GM23338 (cell line): ENCODE results near the gene VAPB. TPM values are rescaled to one million over a fixed set of nuclear protein-coding genes. Genes with fewer than 3 reads are reported as not detected.

ENCODE experiments used
- ATAC-seq: fragments of 200-7000 bp; cut with Tn5 transposase; 3 replicates; pipeline ENCODE4 v1.9.1; 2020
- DNase-seq: peaks from one replicate; pipeline ENCODE4 v3.0.0-alpha.2; 2015; ENCODE audit warnings: low spot score
- H2AFZ ChIP-seq: fragments of 200-600 bp; sonication (generic); 2 replicates; pipeline ENCODE4 v1.8.0; 2016; ENCODE audit warnings: antibody characterized with exemption, mild to moderate bottlenecking, moderate library complexity
- H3F3A ChIP-seq: fragments of 200-600 bp; sonication (generic); replicated peaks from 2 replicates; pipeline ENCODE4 v1.8.0; 2017; ENCODE audit warnings: antibody characterized with exemption, mixed run types, low read depth
- H3K27ac ChIP-seq: fragments of 200-600 bp; sonication (generic); 2 replicates; pipeline ENCODE4 v1.6.1; 2016; ENCODE audit warnings: low read depth
- H3K27me3 ChIP-seq: fragments of 200-600 bp; sonication (generic); 2 replicates; pipeline ENCODE4 v1.8.0; 2016; ENCODE audit warnings: mild to moderate bottlenecking, mixed run types, moderate library complexity; ENCODE audit not compliant: insufficient read depth
- H3K36me3 ChIP-seq: fragments of 200-600 bp; sonication (generic); 2 replicates; pipeline ENCODE4 v1.8.0; 2016; ENCODE audit warnings: mild to moderate bottlenecking; ENCODE audit not compliant: insufficient read depth
- H3K4me1 ChIP-seq: fragments of 200-600 bp; sonication (generic); 2 replicates; pipeline ENCODE4 v1.8.0; 2016; ENCODE audit warnings: mild to moderate bottlenecking, moderate library complexity; ENCODE audit not compliant: insufficient read depth
- H3K4me2 ChIP-seq: fragments of 200-600 bp; sonication (generic); 2 replicates; pipeline ENCODE4 v1.7.1; 2017; ENCODE audit warnings: mixed run types
- H3K4me3 ChIP-seq: fragments of 200-600 bp; sonication (generic); 2 replicates; pipeline ENCODE4 v1.6.1; 2016; ENCODE audit warnings: mixed run types
- H3K79me2 ChIP-seq: fragments of 200-600 bp; sonication (generic); replicated peaks from 2 replicates; pipeline ENCODE4 v1.8.0; 2017; ENCODE audit warnings: mild to moderate bottlenecking; ENCODE audit not compliant: insufficient read depth
- H3K9me2 ChIP-seq: fragments of 200-600 bp; sonication (generic); 2 replicates; pipeline ENCODE4 v1.8.0; 2017; ENCODE audit not compliant: insufficient read depth
- H4K20me1 ChIP-seq: fragments of 200-600 bp; sonication (generic); replicated peaks from 2 replicates; pipeline ENCODE4 v1.8.0; 2017; ENCODE audit warnings: mild to moderate bottlenecking; ENCODE audit not compliant: insufficient read depth
- H3K27ac Mint-ChIP-seq: 2 replicates; pipeline ENCODE4 v1.8.0; 2020; ENCODE audit warnings: inconsistent platforms, mild to moderate bottlenecking, moderate library complexity, mixed read lengths
- H3K27me3 Mint-ChIP-seq: 3 replicates; pipeline ENCODE4 v1.8.0; 2022; ENCODE audit warnings: low read depth, mild to moderate bottlenecking, moderate library complexity, mixed read lengths, inconsistent platforms; ENCODE audit not compliant: insufficient read depth, poor library complexity
- H3K36me3 Mint-ChIP-seq: 3 replicates; pipeline ENCODE4 v1.8.0; 2021; ENCODE audit warnings: low read depth, mild to moderate bottlenecking, inconsistent platforms, moderate library complexity, mixed read lengths
- H3K4me1 Mint-ChIP-seq: 3 replicates; pipeline ENCODE4 v1.8.0; 2020; ENCODE audit warnings: mild to moderate bottlenecking, inconsistent platforms, mixed read lengths
- H3K4me3 Mint-ChIP-seq: 3 replicates; pipeline ENCODE4 v1.8.0; 2021; ENCODE audit warnings: moderate library complexity, mild to moderate bottlenecking, inconsistent platforms, mixed read lengths
- H3K9me3 Mint-ChIP-seq: 3 replicates; pipeline ENCODE4 v1.8.0; 2020; ENCODE audit warnings: moderate library complexity, mild to moderate bottlenecking, inconsistent platforms, mixed read lengths
- CTCF ChIP-seq, 2 experiments: fragments of 200-600 bp in 1 of 2; sonication (generic) in 1 of 2; conservative IDR thresholded peaks; 2 replicates each; pipeline versions ENCODE4 v1.5.1 to v1.6.1; 2016 to 2017; ENCODE audit warnings: antibody characterized with exemption in 2 of 2, low read depth in 2 of 2, mild to moderate bottlenecking in 2 of 2, moderate library complexity in 1 of 2
- ETS1 ChIP-seq: IDR thresholded peaks from 2 replicates; pipeline ENCODE4 v1.6.1; 2016; ENCODE audit warnings: antibody characterized with exemption
- EZH2 ChIP-seq: fragments of 200-600 bp; sonication (generic); IDR thresholded peaks from one replicate; pipeline ENCODE4 v1.8.0; 2017; ENCODE audit warnings: antibody characterized with exemption, mild to moderate bottlenecking, low read depth; ENCODE audit not compliant: unreplicated experiment
- EZH2phosphoT487 ChIP-seq: fragments of 200-600 bp; sonication (generic); IDR thresholded peaks from one replicate; pipeline ENCODE4 v1.8.1; 2018; ENCODE audit warnings: antibody characterized with exemption; ENCODE audit not compliant: unreplicated experiment
- JUNB ChIP-seq: IDR thresholded peaks from one replicate; pipeline ENCODE4 v1.6.1; 2016; ENCODE audit warnings: antibody characterized with exemption; ENCODE audit not compliant: unreplicated experiment
- POLR2AphosphoS5 ChIP-seq: IDR thresholded peaks from 2 replicates; pipeline ENCODE4 v1.6.1; 2016; ENCODE audit warnings: antibody characterized with exemption, low read depth
- ZNF114 ChIP-seq: fragments of 250-450 bp; sonication (Bioruptor Pico); IDR thresholded peaks from 2 replicates; pipeline ENCODE4 v1.5.0; 2020; ENCODE audit warnings: mild to moderate bottlenecking, moderate library complexity
- ZNF462 ChIP-seq: fragments of 250-450 bp; sonication (Bioruptor Pico); IDR thresholded peaks from 2 replicates; pipeline ENCODE4 v1.5.0; 2020; ENCODE audit warnings: mild to moderate bottlenecking, moderate library complexity
- polyA plus RNA-seq: library from polyadenylated mRNA; unstranded; fragments of >200 nt; fragmentation: Nextera tagmentation; extraction: Ambion mirVana; gene quantifications from 2 replicates; pipeline ENCODE4 v1.2.1, GENCODE V29; 2016
- total RNA-seq: library from RNA; depleted of rRNA; stranded (reverse); fragments of >200 nt; shearing (Covaris generic); gene quantifications from 2 replicates; pipeline ENCODE4 v1.2.3, GENCODE V29; 2014

The VAPB gene
- total and polyA plus RNA-seq, 2 experiments from 2014 or later = 18.8 to 22.9 TPM

GRCh38 chr20:58362970-58363369 lies 26.1 kb upstream of the VAPB start:
- no peak overlapping the region for H3K4me3 Mint-ChIP-seq
- H2AFZ ChIP-seq = no peak overlapping the region
- no peak for ATAC-seq

GRCh38 chr20:58366866-58367265 lies 22.2 kb upstream of the VAPB start:
- H3K9me3 Mint-ChIP-seq = no peaks in the 10 kb centered on the region
- no peaks in the 10 kb centered on the region for H3K27me3 Mint-ChIP-seq
- H3K27ac Mint-ChIP-seq = no peak overlapping the region
- Histone ChIP-seq H3K4me2 (no peak overlapping the region), H3K79me2 (no peaks in the 10 kb centered on the region), H2AFZ (no peak overlapping the region), H3K4me1 (peaks cover 3% of the 10 kb centered on the region), H3F3A (no peaks in the 10 kb centered on the region), H3K27ac (peak overlapping the region; percentile 57; the same call in 1 of the 2 replicates), H3K4me3 (no peak overlapping the region), H3K9me2 (no peaks in the 10 kb centered on the region), H3K36me3 (no peaks in the 10 kb centered on the region), H3K27me3 (no peaks in the 10 kb centered on the region), H4K20me1 (no peaks in the 10 kb centered on the region)
- TF ChIP-seq JUNB (no peak), EZH2phosphoT487 (no peak), ETS1 (no peak), CTCF (conservative IDR thresholded peaks at IDR 0.05; ENCODE audit: low read depth in 2 of 2) (no peak), POLR2AphosphoS5 (no peak), ZNF462 (CRISPR knock-in tag) (no peak)
- H3K4me3 Mint-ChIP-seq = no peak overlapping the region
- H3K4me1 Mint-ChIP-seq = peaks cover 7% of the 10 kb centered on the region
- no peak for ATAC-seq
- DNase-seq = no peak
- no peaks in the 10 kb centered on the region for H3K36me3 Mint-ChIP-seq

More at GRCh38 chr20:58362970-58363369, 26.1 kb upstream of the VAPB start:
- Mint-ChIP-seq H3K4me1 (peaks cover 7% of the 10 kb centered on the region), H3K36me3 (peaks cover 8% of the 10 kb centered on the region; the same call in 1 of the 3 replicates), H3K9me3 (no peaks in the 10 kb centered on the region), H3K27me3 (peaks cover 2% of the 10 kb centered on the region), H3K27ac (no peak overlapping the region)
- DNase-seq = no peak
- Histone ChIP-seq H3K4me1 (peaks cover 3% of the 10 kb centered on the region; the same call in 1 of the 2 replicates), H3K4me3 (no peak overlapping the region), H3K9me2 (no peaks in the 10 kb centered on the region), H3F3A (no peaks in the 10 kb centered on the region), H3K27me3 (no peaks in the 10 kb centered on the region), H3K79me2 (no peaks in the 10 kb centered on the region), H4K20me1 (no peaks in the 10 kb centered on the region), H3K36me3 (0 out of 2 replicates have a peak, but pooled peaks cover 3% of the 10 kb centered on the region), H3K4me2 (no peak overlapping the region), H3K27ac (no peak overlapping the region)
- no peak for TF ChIP-seq EZH2phosphoT487
- TF ChIP-seq ZNF114 (CRISPR knock-in tag) = no peak
- no peak for TF ChIP-seq CTCF (conservative IDR thresholded peaks at IDR 0.05; ENCODE audit: low read depth in 2 of 2)
- TF ChIP-seq EZH2 = no peak
- no peak for TF ChIP-seq POLR2AphosphoS5
